Erythroblast (primary cell): Measurements from ENCODE around the gene RHBDL3.

Experiments used
- GATA1 ChIP-seq: IDR thresholded peaks from 2 replicates; pipeline ENCODE4 v1.6.1; 2011; ENCODE audit warnings: low read depth, mild to moderate bottlenecking, control low read depth, low read length, moderate library complexity
- POLR2A ChIP-seq: IDR thresholded peaks from 2 replicates; pipeline ENCODE4 v1.6.1; 2011; ENCODE audit warnings: mild to moderate bottlenecking, low read length

- TF ChIP-seq POLR2A = no peak
- no peak for TF ChIP-seq GATA1
Observed at GRCh38 chr17:32335687-32336086, 70.1 kb downstream of the RHBDL3 start.
